Ishikawa (cell line): ENCODE results near the gene PTPRD.

Experiments used
- CEBPB ChIP-seq: IDR thresholded peaks from 2 replicates; pipeline ENCODE4 v1.6.1; 2012
- CREB1 ChIP-seq: IDR thresholded peaks from 2 replicates; pipeline ENCODE4 v1.6.1; 2012; ENCODE audit warnings: low read depth
- EGR1 ChIP-seq: IDR thresholded peaks from 2 replicates; pipeline ENCODE4 v1.6.1; 2012
- EP300 ChIP-seq: IDR thresholded peaks from 2 replicates; pipeline ENCODE4 v1.6.1; 2012; ENCODE audit warnings: borderline replicate concordance
- FOXM1 ChIP-seq: IDR thresholded peaks from 2 replicates; pipeline ENCODE4 v1.6.1; 2012; ENCODE audit warnings: low read depth, borderline replicate concordance
- MAX ChIP-seq: IDR thresholded peaks from 2 replicates; pipeline ENCODE4 v1.6.1; 2012
- NFIC ChIP-seq: IDR thresholded peaks from 2 replicates; pipeline ENCODE4 v1.6.1; 2012
- RAD21 ChIP-seq: IDR thresholded peaks from 2 replicates; pipeline ENCODE4 v1.6.1; 2012; ENCODE audit warnings: low read depth
- REST ChIP-seq: IDR thresholded peaks from 2 replicates; pipeline ENCODE4 v1.6.1; 2012; ENCODE audit warnings: low read depth, mild to moderate bottlenecking
- TAF1 ChIP-seq: IDR thresholded peaks from 2 replicates; pipeline ENCODE4 v1.6.1; 2012; ENCODE audit warnings: low read depth, mild to moderate bottlenecking
- TCF12 ChIP-seq: IDR thresholded peaks from 2 replicates; pipeline ENCODE4 v1.6.1; 2012; ENCODE audit warnings: low read depth
- TEAD4 ChIP-seq: IDR thresholded peaks from 2 replicates; pipeline ENCODE4 v1.6.1; 2012
- USF1 ChIP-seq: IDR thresholded peaks from 2 replicates; pipeline ENCODE4 v1.6.1; 2012
- YY1 ChIP-seq: IDR thresholded peaks from 2 replicates; pipeline ENCODE4 v1.6.1; 2012; ENCODE audit warnings: low read depth
- ZBTB7A ChIP-seq: IDR thresholded peaks from 2 replicates; pipeline ENCODE4 v1.6.1; 2012; ENCODE audit warnings: low read depth

The PTPRD gene

GRCh38 chr9:8491563-8491962 lies 2121.2 kb downstream of the PTPRD start:
- TF ChIP-seq TAF1 (no peak), TEAD4 (no peak), CEBPB (no peak), MAX (no peak), TCF12 (no peak), EGR1 (no peak), NFIC (no peak), USF1 (no peak), CREB1 (no peak), EP300 (no peak), REST (no peak)

GRCh38 chr9:8489835-8490234 lies 2123.0 kb downstream of the PTPRD start:
- TF ChIP-seq RAD21 (no peak), EP300 (no peak), FOXM1 (no peak), TAF1 (no peak), REST (no peak), CEBPB (no peak), NFIC (no peak), TCF12 (no peak), YY1 (no peak), CREB1 (no peak), MAX (no peak), ZBTB7A (no peak), TEAD4 (no peak), EGR1 (no peak), USF1 (no peak)

- no peak for TF ChIP-seq TAF1
- TF ChIP-seq NFIC: no peak
- no peak for TF ChIP-seq MAX
- TF ChIP-seq YY1: no peak
- TF ChIP-seq CREB1: no peak
- no peak for TF ChIP-seq USF1
- TF ChIP-seq REST: no peak
- TF ChIP-seq CEBPB: no peak
- TF ChIP-seq FOXM1: no peak
- no peak for TF ChIP-seq TEAD4
- no peak for TF ChIP-seq EGR1
- no peak for TF ChIP-seq ZBTB7A
- TF ChIP-seq EP300: no peak
- TF ChIP-seq RAD21: no peak
- TF ChIP-seq TCF12: no peak
Measured at GRCh38 chr9:8486095-8486494, 2126.7 kb downstream of the PTPRD start.

GRCh38 chr9:8484597-8485191 lies 2128.1 kb downstream of the PTPRD start:
- TF ChIP-seq TAF1 (no peak), MAX (no peak), REST (no peak), EP300 (no peak), CREB1 (no peak), YY1 (no peak), ZBTB7A (no peak), TCF12 (no peak), NFIC (no peak)
